Stimulated activated CD4-positive, alpha-beta T cell treated with anti-CD3 and anti-CD28 coated beads, Interleukin-4, amount 100 ng/mL, for 24 hours (primary cell): ENCODE measurements around the gene SLC7A8.

Experiments used
- DNase-seq: peaks from one replicate; pipeline ENCODE4 v3.0.0-alpha.2; 2020

The SLC7A8 gene

GRCh38 chr14:23128969-23129758, 54.3 kb downstream of the SLC7A8 start:
- no peak for DNase-seq

GRCh38 chr14:23127861-23128260, 55.6 kb downstream of the SLC7A8 start:
- DNase-seq = no peak

- no peak for DNase-seq
These were observed 56.7 kb downstream of the SLC7A8 start for GRCh38 chr14:23126548-23127278.

GRCh38 chr14:23125933-23126524, 57.4 kb downstream of the SLC7A8 start:
- no peak for DNase-seq

GRCh38 chr14:23125011-23125410, 58.4 kb downstream of the SLC7A8 start:
- DNase-seq = no peak

- no peak for DNase-seq
These were observed 59.0 kb downstream of the SLC7A8 start for GRCh38 chr14:23124337-23124954.

GRCh38 chr14:23123419-23123818, 60.0 kb downstream of the SLC7A8 start:
- no peak for DNase-seq

- DNase-seq = no peak
These were observed 61.4 kb downstream of the SLC7A8 start for GRCh38 chr14:23122086-23122485.

- DNase-seq = no peak
These were observed 62.1 kb downstream of the SLC7A8 start for GRCh38 chr14:23121361-23121771.

GRCh38 chr14:23120541-23121251, 62.8 kb downstream of the SLC7A8 start:
- peak; percentile 85 for DNase-seq

GRCh38 chr14:23119363-23120327, 63.8 kb downstream of the SLC7A8 start:
- no peak for DNase-seq

- no peak for DNase-seq
These were observed 64.7 kb downstream of the SLC7A8 start, which contains the start of gene CEBPE for GRCh38 chr14:23118506-23119362. TSS of gene CEBPE (minus strand) at chr14:23119255. CDS start at chr14:23119091, 164 bp downstream.

- DNase-seq = no peak
These were observed 66.0 kb downstream of the SLC7A8 start for GRCh38 chr14:23117371-23118020.

- no peak for DNase-seq
These were observed 67.5 kb downstream of the SLC7A8 start for GRCh38 chr14:23115918-23116317.

- DNase-seq = no peak
These were observed 68.3 kb downstream of the SLC7A8 start for GRCh38 chr14:23115039-23115731.

GRCh38 chr14:23114669-23115038, 68.8 kb downstream of the SLC7A8 start:
- no peak for DNase-seq

GRCh38 chr14:23114120-23114458, 69.4 kb downstream of the SLC7A8 start:
- DNase-seq = no peak

- no peak for DNase-seq
These were observed 69.9 kb downstream of the SLC7A8 start for GRCh38 chr14:23113431-23114119.
